Chondrocyte (in vitro differentiated cells): ENCODE results near the gene ERV3-1. TPM values are rescaled to one million over a fixed set of nuclear protein-coding genes. Genes with fewer than 3 reads are reported as not detected.
"Not testable (repeated sequence)": the region's sequence is repeated elsewhere in the genome, so short reads cannot be mapped to it uniquely, and the experiment has no call there.

Experiments used
- DNase-seq: peaks from one replicate; pipeline ENCODE4 v3.0.0; 2021; ENCODE audit warnings: mixed read lengths, low spot score
- H3K27ac Mint-ChIP-seq: one replicate; pipeline ENCODE4 v1.8.0; 2021; ENCODE audit warnings: mild to moderate bottlenecking, moderate library complexity, mixed read lengths; ENCODE audit not compliant: unreplicated experiment
- H3K27me3 Mint-ChIP-seq: 2 replicates; pipeline ENCODE4 v1.8.0; 2021; ENCODE audit warnings: low read depth, mixed read lengths
- H3K36me3 Mint-ChIP-seq: 2 replicates; pipeline ENCODE4 v1.8.0; 2021; ENCODE audit warnings: low read depth, mixed read lengths
- H3K4me1 Mint-ChIP-seq: 2 replicates; pipeline ENCODE4 v1.8.0; 2021; ENCODE audit warnings: low read depth, mild to moderate bottlenecking, mixed read lengths
- H3K4me3 Mint-ChIP-seq: one replicate; pipeline ENCODE4 v1.8.0; 2021; ENCODE audit warnings: mild to moderate bottlenecking, moderate library complexity, mixed read lengths; ENCODE audit not compliant: unreplicated experiment
- H3K9me3 Mint-ChIP-seq: 2 replicates; pipeline ENCODE4 v1.8.0; 2021; ENCODE audit warnings: low read depth, mixed read lengths
- CTCF ChIP-seq: fragments of 200-600 bp; sonication (generic); IDR thresholded peaks from 2 replicates; pipeline ENCODE4 v1.5.0; 2021; ENCODE audit warnings: antibody characterized with exemption, mild to moderate bottlenecking, moderate library complexity
- total RNA-seq: library from RNA; stranded (reverse); gene quantifications from 3 replicates; pipeline ENCODE4 v1.2.1, GENCODE V29; 2021

ERV3-1 gene
- total RNA-seq, 1 donor from 2014 or later, result 10.8 TPM

GRCh38 chr7:65037740-65038688, 31.5 kb upstream of the ERV3-1 start:
- no peaks in the 10 kb centered on the region for H3K27me3 Mint-ChIP-seq
- H3K4me3 Mint-ChIP-seq, result peak overlapping the region; percentile 73
- peak overlapping the region; percentile 78 for H3K27ac Mint-ChIP-seq
- no peaks in the 10 kb centered on the region for H3K36me3 Mint-ChIP-seq
- no peaks in the 10 kb centered on the region for H3K9me3 Mint-ChIP-seq
- H3K4me1 Mint-ChIP-seq, result peaks cover 16% of the 10 kb centered on the region
- TF ChIP-seq CTCF, result peak; percentile 26
- DNase-seq, result peak; percentile 96

DNA sequence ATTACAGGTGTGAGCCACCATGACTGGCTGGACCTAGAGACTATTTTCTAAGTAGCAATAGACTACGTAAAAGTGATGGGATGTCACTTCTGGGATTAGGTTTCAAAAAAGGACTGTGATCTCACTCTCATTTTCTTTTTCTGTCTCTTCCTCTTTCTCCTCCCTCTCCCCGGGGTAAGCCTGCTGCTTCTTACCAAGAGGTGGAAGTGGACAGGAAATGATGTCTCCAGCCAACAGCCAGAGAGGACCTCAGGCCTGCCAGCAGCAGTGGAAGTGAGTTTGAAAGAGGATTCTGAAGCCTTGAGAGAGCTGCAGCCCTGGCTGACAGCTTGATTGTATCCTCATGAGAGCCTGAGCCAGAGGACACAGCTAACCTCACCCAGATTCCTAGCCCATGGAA, 30.0 kb upstream of the ERV3-1 start:
- not testable (repeated sequence) for DNase-seq, H3K4me3 Mint-ChIP-seq, H3K27me3 Mint-ChIP-seq, H3K27ac Mint-ChIP-seq, H3K9me3 Mint-ChIP-seq, H3K36me3 Mint-ChIP-seq
- H3K4me1 Mint-ChIP-seq, result peaks cover 16% of the 10 kb centered on the region

GRCh38 chr7:65035469-65035868, 29.0 kb upstream of the ERV3-1 start:
- not testable (repeated sequence) for H3K27ac Mint-ChIP-seq, H3K4me3 Mint-ChIP-seq, H3K36me3 Mint-ChIP-seq, H3K9me3 Mint-ChIP-seq, DNase-seq, H3K27me3 Mint-ChIP-seq
- H3K4me1 Mint-ChIP-seq, result peaks cover 16% of the 10 kb centered on the region

- H3K9me3 Mint-ChIP-seq, H3K27ac Mint-ChIP-seq, H3K4me1 Mint-ChIP-seq, H3K36me3 Mint-ChIP-seq, H3K27me3 Mint-ChIP-seq, DNase-seq, H3K4me3 Mint-ChIP-seq: not testable (repeated sequence)
These were observed 27.8 kb upstream of the ERV3-1 start for GRCh38 chr7:65034120-65034782.

- H3K27me3 Mint-ChIP-seq, H3K4me3 Mint-ChIP-seq, H3K27ac Mint-ChIP-seq, DNase-seq, H3K4me1 Mint-ChIP-seq, H3K9me3 Mint-ChIP-seq, H3K36me3 Mint-ChIP-seq: not testable (repeated sequence)
These were observed 26.9 kb upstream of the ERV3-1 start for GRCh38 chr7:65033391-65033790.

- H3K27ac Mint-ChIP-seq, H3K9me3 Mint-ChIP-seq, H3K4me1 Mint-ChIP-seq, H3K36me3 Mint-ChIP-seq, DNase-seq, H3K4me3 Mint-ChIP-seq, H3K27me3 Mint-ChIP-seq: not testable (repeated sequence)
These were observed 18.5 kb upstream of the ERV3-1 start for GRCh38 chr7:65025023-65025422.

GRCh38 chr7:65020978-65021377, 14.5 kb upstream of the ERV3-1 start:
- H3K9me3 Mint-ChIP-seq, DNase-seq, H3K27ac Mint-ChIP-seq, H3K27me3 Mint-ChIP-seq, H3K36me3 Mint-ChIP-seq, H3K4me3 Mint-ChIP-seq, H3K4me1 Mint-ChIP-seq: not testable (repeated sequence)

GRCh38 chr7:65009881-65010280, 3.4 kb upstream of the ERV3-1 start:
- H3K27ac Mint-ChIP-seq, H3K4me3 Mint-ChIP-seq, H3K9me3 Mint-ChIP-seq, H3K27me3 Mint-ChIP-seq, H3K36me3 Mint-ChIP-seq, DNase-seq: not testable (repeated sequence)
- H3K4me1 Mint-ChIP-seq, result peaks cover 15% of the 10 kb centered on the region

- not testable (repeated sequence) for DNase-seq, H3K4me3 Mint-ChIP-seq, H3K36me3 Mint-ChIP-seq, H3K9me3 Mint-ChIP-seq, H3K27me3 Mint-ChIP-seq, H3K27ac Mint-ChIP-seq
- H3K4me1 Mint-ChIP-seq, result peaks cover 20% of the 10 kb centered on the region
These were observed 2.9 kb upstream of the ERV3-1 start for GRCh38 chr7:65009394-65009793.

DNA sequence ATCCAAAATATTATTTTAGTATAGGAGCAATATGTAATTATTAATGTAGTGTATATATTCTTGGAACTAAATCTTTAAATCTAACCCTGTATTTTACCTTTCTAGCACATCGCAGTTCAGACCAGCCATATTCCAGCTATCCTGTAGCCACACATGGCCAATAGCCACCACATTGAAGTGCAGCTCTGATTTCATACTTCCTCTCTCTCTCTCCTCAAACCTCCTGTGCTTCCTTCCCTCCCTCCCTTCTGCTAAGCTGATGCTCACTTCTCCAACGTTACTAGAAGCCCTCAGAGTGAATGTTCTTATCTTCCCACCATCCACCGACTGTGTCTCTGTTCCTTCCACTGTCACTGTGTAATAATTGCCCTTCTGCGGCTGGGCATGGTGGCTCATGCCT, 549 bp upstream of the ERV3-1 start:
- not testable (repeated sequence) for DNase-seq, H3K9me3 Mint-ChIP-seq, H3K27me3 Mint-ChIP-seq, H3K4me3 Mint-ChIP-seq
- peak overlapping the region; percentile 100 for H3K27ac Mint-ChIP-seq
- peaks cover 11% of the 10 kb centered on the region for H3K36me3 Mint-ChIP-seq
- peaks cover 30% of the 10 kb centered on the region for H3K4me1 Mint-ChIP-seq
